Tibial nerve (tissue), 4 donors: Measurements from ENCODE around the gene TCF4. TPM values are rescaled to one million over a fixed set of nuclear protein-coding genes. Genes with fewer than 3 reads are reported as not detected.

Experiments
- DNase-seq, 2 donors: peaks; one replicate each; pipeline ENCODE4 v3.0.0-alpha.2; 2019; ENCODE audit warnings: low spot score in 2 of 2
- H3K27ac ChIP-seq, 4 donors: fragments of 200-600 bp; sonication (generic) in 3 of 4; one replicate each; pipeline ENCODE4 v1.5.1; 2017 to 2019; ENCODE audit warnings: mild to moderate bottlenecking in 1 of 4
- H3K27me3 ChIP-seq, 2 donors: fragments of 200-600 bp; sonication (generic) in 1 of 2; one replicate each; pipeline versions ENCODE4 v1.5.1 to v1.6.0; 2017 to 2019
- H3K36me3 ChIP-seq, 3 donors: fragments of 200-600 bp; sonication (generic); one replicate each; pipeline ENCODE4 v1.5.1; 2018 to 2019
- H3K4me1 ChIP-seq, 4 donors: fragments of 200-600 bp; sonication (generic) in 3 of 4; one replicate each; pipeline ENCODE4 v1.5.1; 2017 to 2019
- H3K4me3 ChIP-seq, 4 donors: fragments of 200-600 bp; sonication (generic) in 3 of 4; one replicate each; pipeline ENCODE4 v1.5.1; 2017 to 2019; ENCODE audit warnings: mild to moderate bottlenecking in 1 of 4, moderate library complexity in 1 of 4
- H3K9me3 ChIP-seq, 4 donors: fragments of 200-600 bp; sonication (generic) in 3 of 4; one replicate each; pipeline ENCODE4 v1.5.1; 2017 to 2019
- CTCF ChIP-seq, 5 experiments: fragments of 200-600 bp in 3 of 5; fragments of 450-650 bp in 2 of 5; sonication (generic) in 3 of 5; IDR thresholded peaks; one replicate each; pipeline ENCODE4 v1.5.1; 2016 to 2019; ENCODE audit warnings: antibody characterized with exemption in 5 of 5, mild to moderate bottlenecking in 3 of 5, moderate library complexity in 2 of 5
- EP300 ChIP-seq, 2 donors: sonication (generic); formaldehyde crosslinking; IDR thresholded peaks; one replicate each; pipeline ENCODE4 v1.6.1; 2017; ENCODE audit warnings: antibody characterized with exemption in 2 of 2, mild to moderate bottlenecking in 1 of 2
- POLR2A ChIP-seq, 2 donors: fragments of 450-650 bp; IDR thresholded peaks; one replicate each; pipeline ENCODE4 v1.6.1; 2017; ENCODE audit warnings: antibody characterized with exemption in 2 of 2, mild to moderate bottlenecking in 2 of 2, moderate library complexity in 2 of 2
- WGBS, 2 donors: methylation state at CpG; one replicate each; pipeline ENCODE4 v1.1.5; 2018; 5-methylcytosine and 5-hydroxymethylcytosine counted together
- total RNA-seq, 4 donors: library from RNA; depleted of rRNA; stranded (reverse); fragments of >200 nt; gene quantifications; one replicate each; pipeline ENCODE4 v1.1.0, GENCODE V29; 2016

The TCF4 gene
- total RNA-seq, 4 donors from 2014 or later = 100 to 157 (median 114) TPM

- H3K36me3 ChIP-seq = no peaks in the 10 kb centered on the region
- H3K4me1 ChIP-seq = peaks cover 0 to 34% (median 2%) of the 10 kb centered on the region in 4 donors
- H3K4me3 ChIP-seq = no peak overlapping the region
- H3K9me3 ChIP-seq = peaks cover 0 to 9% (median 2%) of the 10 kb centered on the region in 4 donors
- no peak for DNase-seq
- H3K27me3 ChIP-seq = no peaks in the 10 kb centered on the region
- peak overlapping the region in 2 of 4 donors; percentile 72 for H3K27ac ChIP-seq
- 92 to 100% methylated on average over 1 of the region's 1 CpG for WGBS, 2 donors
- no peak for TF ChIP-seq EP300 (IDR thresholded peaks at IDR 0.05)
- no peak for TF ChIP-seq CTCF (IDR thresholded peaks at IDR 0.05)
- TF ChIP-seq POLR2A (IDR thresholded peaks at IDR 0.05) = no peak
These were observed 201.4 kb downstream of the TCF4 start for GRCh38 chr18:55386545-55386944.

- Histone ChIP-seq H3K27me3 (no peaks in the 10 kb centered on the region), H3K4me3 (no peak overlapping the region), H3K4me1 (peaks cover 0 to 34% (median 2%) of the 10 kb centered on the region in 4 donors), H3K27ac (peak overlapping the region in 2 of 4 donors; percentile 72), H3K36me3 (no peaks in the 10 kb centered on the region), H3K9me3 (peaks cover 0 to 9% (median 2%) of the 10 kb centered on the region in 4 donors)
- TF ChIP-seq CTCF (IDR thresholded peaks at IDR 0.05) = no peak
- no peak for TF ChIP-seq POLR2A (IDR thresholded peaks at IDR 0.05)
- TF ChIP-seq EP300 (IDR thresholded peaks at IDR 0.05) = peak in 1 of 2 donors; percentile 60
- DNase-seq = no peak
- WGBS, 2 donors = 52 to 61% methylated on average over 4 of the region's 4 CpGs
These were observed 202.2 kb downstream of the TCF4 start for GRCh38 chr18:55385770-55386169.

GRCh38 chr18:55384551-55385275 is 203.3 kb downstream of the TCF4 start:
- 85% methylated on average over 4 of the region's 4 CpGs for WGBS, 2 donors
- no peak for DNase-seq
- peaks cover 0 to 9% (median 2%) of the 10 kb centered on the region in 4 donors for H3K9me3 ChIP-seq
- H3K27ac ChIP-seq = peak overlapping the region in 1 of 4 donors; percentile 40
- H3K36me3 ChIP-seq = no peaks in the 10 kb centered on the region
- H3K27me3 ChIP-seq = no peaks in the 10 kb centered on the region
- H3K4me1 ChIP-seq = peaks cover 0 to 34% (median 2%) of the 10 kb centered on the region in 4 donors
- H3K4me3 ChIP-seq = no peak overlapping the region
- no peak for TF ChIP-seq POLR2A (IDR thresholded peaks at IDR 0.05)
- peak in 3 of 5 experiments; percentile 11 to 26 (median 23) for TF ChIP-seq CTCF (IDR thresholded peaks at IDR 0.05)
- TF ChIP-seq EP300 (IDR thresholded peaks at IDR 0.05) = no peak

GRCh38 chr18:55384115-55384514 is 203.9 kb downstream of the TCF4 start:
- TF ChIP-seq POLR2A (IDR thresholded peaks at IDR 0.05) = no peak
- TF ChIP-seq CTCF (IDR thresholded peaks at IDR 0.05) = no peak
- H3K4me3 ChIP-seq = no peak overlapping the region
- H3K27me3 ChIP-seq = no peaks in the 10 kb centered on the region
- peaks cover 0 to 34% (median 2%) of the 10 kb centered on the region in 4 donors for H3K4me1 ChIP-seq
- DNase-seq = no peak
- H3K27ac ChIP-seq = no peak overlapping the region
- 94 to 99% methylated on average over 4 of the region's 4 CpGs for WGBS, 2 donors
- no peaks in the 10 kb centered on the region for H3K36me3 ChIP-seq
- peaks cover 0 to 9% (median 2%) of the 10 kb centered on the region in 4 donors for H3K9me3 ChIP-seq

GRCh38 chr18:55382277-55382805 is 205.7 kb downstream of the TCF4 start:
- Histone ChIP-seq H3K36me3 (no peaks in the 10 kb centered on the region), H3K4me1 (peaks cover 0 to 20% (median 0%) of the 10 kb centered on the region in 4 donors), H3K4me3 (no peak overlapping the region), H3K27me3 (no peaks in the 10 kb centered on the region), H3K9me3 (peaks cover 0 to 9% (median 2%) of the 10 kb centered on the region in 4 donors), H3K27ac (no peak overlapping the region)
- TF ChIP-seq POLR2A (IDR thresholded peaks at IDR 0.05) = no peak
- no peak for TF ChIP-seq CTCF (IDR thresholded peaks at IDR 0.05)
- no peak for TF ChIP-seq EP300 (IDR thresholded peaks at IDR 0.05)
- WGBS, 2 donors = 87 to 93% methylated on average over 2 of the region's 2 CpGs
- DNase-seq = no peak
